ENCODE data around the gene ANKRD55.
A peak's percentile ranks its signal among the peaks of the same experiment; 100 is the strongest.
"Not testable (repeated sequence)": the region's sequence is repeated elsewhere in the genome, so short reads cannot be mapped to it uniquely, and the experiment has no call there.

ANKRD55 gene

GRCh38 chr5:56208681-56209080 is 24.4 kb downstream of the ANKRD55 start:
- DNase-seq (ENCODE audit: low spot score) = no peak

GRCh38 chr5:56207537-56207936 is 25.6 kb downstream of the ANKRD55 start:
- no peak for DNase-seq (ENCODE audit: low spot score)

- DNase-seq (ENCODE audit: low spot score) = no peak
Observed at GRCh38 chr5:56206126-56206910, 26.8 kb downstream of the ANKRD55 start.

- not testable (repeated sequence) for DNase-seq (ENCODE audit: low spot score)
Observed at GRCh38 chr5:56203936-56204335, 29.2 kb downstream of the ANKRD55 start.

GRCh38 chr5:56202483-56202882 is 30.6 kb downstream of the ANKRD55 start:
- no peak for DNase-seq (ENCODE audit: low spot score)

GRCh38 chr5:56201762-56202261 is 31.3 kb downstream of the ANKRD55 start:
- not testable (repeated sequence) for DNase-seq (ENCODE audit: low spot score)

GRCh38 chr5:56200971-56201666 is 32.0 kb downstream of the ANKRD55 start:
- peak; percentile 45 for DNase-seq (ENCODE audit: low spot score)

- no peak for DNase-seq (ENCODE audit: low spot score)
Observed at GRCh38 chr5:56195016-56195415, 38.1 kb downstream of the ANKRD55 start.

- no peak for DNase-seq (ENCODE audit: low spot score)
Observed at GRCh38 chr5:56192246-56192645, 40.9 kb downstream of the ANKRD55 start.

- no peak for DNase-seq (ENCODE audit: low spot score)
Observed at GRCh38 chr5:56191656-56192055, 41.5 kb downstream of the ANKRD55 start.

- no peak for DNase-seq (ENCODE audit: low spot score)
Observed at GRCh38 chr5:56190497-56190896, 42.6 kb downstream of the ANKRD55 start.

GRCh38 chr5:56185768-56186311 is 47.3 kb downstream of the ANKRD55 start:
- no peak for DNase-seq (ENCODE audit: low spot score)

- DNase-seq (ENCODE audit: low spot score) = no peak
Observed at GRCh38 chr5:56183506-56183905, 49.6 kb downstream of the ANKRD55 start.

GRCh38 chr5:56179442-56179841 is 53.7 kb downstream of the ANKRD55 start:
- no peak for DNase-seq (ENCODE audit: low spot score)

GRCh38 chr5:56178823-56179222 is 54.3 kb downstream of the ANKRD55 start:
- no peak for DNase-seq (ENCODE audit: low spot score)

GRCh38 chr5:56176871-56177533 is 56.1 kb downstream of the ANKRD55 start:
- no peak for DNase-seq (ENCODE audit: low spot score)

- DNase-seq (ENCODE audit: low spot score) = no peak
Observed at GRCh38 chr5:56176155-56176798, 56.9 kb downstream of the ANKRD55 start.

- DNase-seq (ENCODE audit: low spot score) = no peak
Observed at GRCh38 chr5:56175488-56175887, 57.6 kb downstream of the ANKRD55 start.

- DNase-seq (ENCODE audit: low spot score) = no peak
Observed at GRCh38 chr5:56175021-56175420, 58.1 kb downstream of the ANKRD55 start.

GRCh38 chr5:56172241-56172640 is 60.9 kb downstream of the ANKRD55 start:
- DNase-seq (ENCODE audit: low spot score) = no peak

GRCh38 chr5:56170557-56170956 is 62.6 kb downstream of the ANKRD55 start:
- DNase-seq (ENCODE audit: low spot score) = no peak

GRCh38 chr5:56169949-56170348 is 63.2 kb downstream of the ANKRD55 start:
- DNase-seq (ENCODE audit: low spot score) = no peak
